WERI-Rb-1 (cell line): ENCODE measurements around the gene CD99.
"Not testable (repeated sequence)": the region's sequence is repeated elsewhere in the genome, so short reads cannot be mapped to it uniquely, and the experiment has no call there.

ENCODE experiments used
- DNase-seq: peaks from one replicate; pipeline ENCODE4 v3.0.0-alpha.2; 2020
- H3K27ac ChIP-seq: fragments of 250-450 bp; sonication (Bioruptor Pico); 2 replicates; pipeline ENCODE4 v1.5.1; 2020; ENCODE audit warnings: mild to moderate bottlenecking, moderate library complexity
- H3K27me3 ChIP-seq: fragments of 250-450 bp; sonication (Bioruptor Pico); 2 replicates; pipeline ENCODE4 v1.5.1; 2021; ENCODE audit warnings: mild to moderate bottlenecking, low read depth, moderate library complexity; ENCODE audit not compliant: insufficient read depth, severe bottlenecking
- H3K36me3 ChIP-seq: fragments of 250-450 bp; sonication (Bioruptor Pico); 2 replicates; pipeline ENCODE4 v1.5.1; 2020; ENCODE audit warnings: mild to moderate bottlenecking, moderate library complexity
- H3K4me3 ChIP-seq: 2 replicates; pipeline ENCODE4 v1.5.1; 2011; ENCODE audit warnings: low read depth, mild to moderate bottlenecking, control low read depth, low read length
- H3K9me3 ChIP-seq: fragments of 250-450 bp; sonication (Bioruptor Pico); 2 replicates; pipeline ENCODE4 v1.5.1; 2021; ENCODE audit warnings: mild to moderate bottlenecking, moderate library complexity; ENCODE audit not compliant: severe bottlenecking
- CTCF ChIP-seq: IDR thresholded peaks from 2 replicates; pipeline ENCODE4 v1.5.1; 2011; ENCODE audit warnings: low read depth, mild to moderate bottlenecking, control low read depth, inconsistent platforms, low read length

Gene CD99

GRCh38 chrX:2732076-2732475 lies 41.0 kb downstream of the CD99 start:
- no peak for TF ChIP-seq CTCF
- Histone ChIP-seq H3K27ac (no peak overlapping the region), H3K4me3 (no peak overlapping the region), H3K27me3 (no peaks in the 10 kb centered on the region), H3K36me3 (peaks cover 25% of the 10 kb centered on the region), H3K9me3 (peaks cover 16% of the 10 kb centered on the region)
- no peak for DNase-seq

DNA sequence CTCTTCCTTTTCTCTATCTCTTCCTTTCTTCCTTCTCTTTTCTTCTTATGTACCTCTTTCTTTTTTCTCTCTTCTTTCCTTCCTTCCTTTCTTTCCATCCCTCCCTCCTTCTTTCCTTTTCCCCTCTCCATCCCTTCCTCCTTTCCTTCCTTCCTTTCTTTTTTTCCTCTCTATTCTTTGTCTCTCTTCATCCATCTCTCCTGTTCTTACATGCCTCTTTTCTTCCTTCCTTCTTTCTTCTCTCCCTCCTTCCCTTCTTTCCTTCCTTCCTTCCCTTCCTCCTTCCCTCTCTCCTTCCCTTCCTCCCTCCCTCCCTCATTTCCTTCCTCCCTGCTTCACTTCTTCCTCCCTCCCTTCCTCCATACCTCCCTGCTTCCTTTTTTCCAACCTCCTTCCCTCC lies 41.6 kb downstream of the CD99 start:
- Histone ChIP-seq H3K4me3 (no peak overlapping the region), H3K27me3 (no peaks in the 10 kb centered on the region), H3K36me3 (peaks cover 25% of the 10 kb centered on the region), H3K9me3 (peaks cover 16% of the 10 kb centered on the region), H3K27ac (peak overlapping the region; percentile 92)
- DNase-seq, result no peak
- TF ChIP-seq CTCF, result no peak

DNA sequence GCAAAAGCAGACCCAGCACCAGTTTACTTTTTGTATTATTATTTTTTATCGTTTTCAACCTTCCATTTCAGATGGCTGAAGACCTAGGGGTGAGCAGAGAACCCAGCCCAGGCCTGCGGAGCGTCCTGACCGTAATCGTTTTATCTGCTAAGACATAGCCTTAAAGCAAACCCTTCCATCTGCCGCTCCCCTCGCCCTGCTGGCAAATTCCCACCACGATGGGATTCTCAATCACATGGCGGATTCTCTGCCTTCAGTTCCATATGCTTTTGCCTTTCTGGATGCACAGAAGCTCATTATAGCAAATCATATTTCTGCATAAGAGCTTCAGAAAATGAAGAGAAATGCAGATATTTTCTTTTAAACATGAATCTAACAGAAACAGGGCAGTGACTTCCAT lies 42.2 kb downstream of the CD99 start:
- peaks cover 22% of the 10 kb centered on the region for H3K36me3 ChIP-seq
- peaks cover 16% of the 10 kb centered on the region for H3K9me3 ChIP-seq
- H3K27ac ChIP-seq, result peak overlapping the region; percentile 92
- peak; percentile 84 for DNase-seq
- no peak overlapping the region for H3K4me3 ChIP-seq
- no peaks in the 10 kb centered on the region for H3K27me3 ChIP-seq
- no peak for TF ChIP-seq CTCF

DNA sequence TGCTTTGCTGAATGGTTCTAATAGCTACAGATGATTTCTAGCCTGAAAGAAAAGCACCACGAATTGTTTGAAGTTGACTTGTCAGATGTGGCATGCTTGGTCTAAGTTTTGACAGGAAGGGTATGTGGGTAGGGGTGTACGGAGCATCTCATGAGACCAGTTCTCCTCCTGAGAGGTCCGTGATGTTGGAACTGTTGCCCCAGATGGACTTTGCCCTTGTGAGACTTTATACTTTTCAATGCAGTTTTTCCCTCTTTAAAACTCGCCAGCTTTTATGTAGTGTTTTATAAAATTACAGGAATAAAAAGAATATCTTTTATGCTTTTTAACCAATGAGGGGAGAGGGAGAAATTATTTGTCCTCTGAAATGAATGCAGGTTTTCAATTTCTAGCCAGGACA lies 44.2 kb downstream of the CD99 start:
- Histone ChIP-seq H3K27me3 (no peaks in the 10 kb centered on the region), H3K9me3 (peaks cover 11% of the 10 kb centered on the region), H3K27ac (no peak overlapping the region), H3K4me3 (no peak overlapping the region), H3K36me3 (peaks cover 13% of the 10 kb centered on the region)
- TF ChIP-seq CTCF, result no peak
- no peak for DNase-seq

GRCh38 chrX:2740672-2741071 lies 49.6 kb downstream of the CD99 start:
- no peaks in the 10 kb centered on the region for H3K27me3 ChIP-seq
- TF ChIP-seq CTCF, result no peak
- no peaks in the 10 kb centered on the region for H3K9me3 ChIP-seq
- H3K36me3 ChIP-seq, result peaks cover 5% of the 10 kb centered on the region
- no peak overlapping the region for H3K4me3 ChIP-seq
- DNase-seq, result no peak
- no peak overlapping the region for H3K27ac ChIP-seq

DNA sequence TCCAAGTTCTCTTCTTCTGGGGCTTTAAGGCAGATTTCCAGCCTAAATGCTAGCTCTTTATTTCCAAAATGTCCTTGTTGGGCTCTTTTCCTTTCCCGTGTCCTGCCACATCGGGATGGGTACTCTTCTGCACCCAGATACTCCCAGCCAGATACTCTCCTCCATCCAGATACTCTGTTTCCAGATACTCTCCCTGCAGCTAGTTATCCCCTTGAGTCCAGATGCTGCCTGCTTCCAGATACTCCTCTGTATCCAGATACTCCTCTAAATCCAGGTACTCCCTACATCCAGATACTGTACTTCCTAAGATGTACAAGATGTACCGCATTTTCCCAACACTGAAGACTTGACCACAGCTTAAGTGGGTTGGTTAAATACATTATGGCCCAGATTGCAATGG lies 50.3 kb downstream of the CD99 start:
- no peak for DNase-seq
- H3K36me3 ChIP-seq, result peaks cover 5% of the 10 kb centered on the region
- no peak for TF ChIP-seq CTCF
- H3K27me3 ChIP-seq, result no peaks in the 10 kb centered on the region
- H3K27ac ChIP-seq, result no peak overlapping the region
- no peak overlapping the region for H3K4me3 ChIP-seq
- no peaks in the 10 kb centered on the region for H3K9me3 ChIP-seq

GRCh38 chrX:2746250-2746649 lies 55.2 kb downstream of the CD99 start:
- H3K9me3 ChIP-seq, H3K4me3 ChIP-seq, H3K36me3 ChIP-seq, H3K27me3 ChIP-seq, DNase-seq, H3K27ac ChIP-seq: not testable (repeated sequence)
